Measurements from ENCODE around the gene WWP2. TPM values are rescaled to one million over a fixed set of nuclear protein-coding genes. Genes with fewer than 3 reads are reported as not detected.

Gene WWP2
- total RNA-seq, 2 experiments from 2014 or later: 41.9 to 43.0 TPM

DNA sequence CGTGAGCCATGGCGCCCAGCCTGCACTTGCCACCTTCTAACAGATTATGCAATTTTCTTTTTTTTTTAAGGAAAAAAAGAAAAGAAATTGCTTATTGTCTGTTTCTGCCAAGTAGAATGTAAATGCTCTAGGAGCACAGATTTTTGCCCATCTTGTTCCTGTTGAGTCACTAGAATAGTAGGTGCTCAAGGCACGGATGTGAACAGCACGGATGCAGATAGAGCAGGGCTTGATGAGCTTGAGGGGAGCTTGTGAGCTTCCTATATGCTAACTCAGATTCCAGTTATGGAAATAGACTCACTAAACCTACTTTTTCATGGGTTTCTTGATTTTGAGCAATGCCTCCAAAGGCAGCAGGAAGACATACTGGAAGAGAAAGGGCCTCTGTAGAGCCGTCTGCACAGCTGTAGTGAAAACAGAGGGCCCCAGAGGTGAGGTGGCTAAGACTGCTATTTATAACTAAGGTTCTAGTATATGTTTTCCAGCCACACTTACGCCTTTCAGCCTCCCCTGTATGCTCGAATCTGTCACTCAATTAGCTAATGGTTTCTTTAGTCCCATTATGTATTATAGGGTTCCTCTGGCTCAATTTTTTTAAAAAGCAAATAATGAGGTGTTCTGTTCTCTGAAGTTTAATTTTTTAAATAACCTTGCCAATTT lies 72.8 kb downstream of the WWP2 start:
- no peaks in the 10 kb centered on the region for H3K9me3 ChIP-seq (ENCODE audit: control insufficient read depth in 1 of 2, insufficient read depth in 1 of 2, low read length in 2 of 2)
- Mint-ChIP-seq H3K27me3 (no peaks in the 10 kb centered on the region), H3K36me3 (ENCODE audit: low read depth) (peaks cover 44% of the 10 kb centered on the region), H3K9me3 (no peaks in the 10 kb centered on the region), H3K4me1 (ENCODE audit: low read depth) (peaks cover 5% of the 10 kb centered on the region), H3K4me3 (no peak overlapping the region), H3K27ac (no peak overlapping the region)
- ChIA-PET CTCF (no interaction called here), POLR2A (no interaction called here)
- no peak for ATAC-seq (ENCODE audit: poor library complexity)
- no peak overlapping the region for H3K27ac ChIP-seq (ENCODE audit: low read depth in 1 of 2, low read length in 2 of 2)
- DNase-seq: no peak
- TF ChIP-seq, protein P1, sequence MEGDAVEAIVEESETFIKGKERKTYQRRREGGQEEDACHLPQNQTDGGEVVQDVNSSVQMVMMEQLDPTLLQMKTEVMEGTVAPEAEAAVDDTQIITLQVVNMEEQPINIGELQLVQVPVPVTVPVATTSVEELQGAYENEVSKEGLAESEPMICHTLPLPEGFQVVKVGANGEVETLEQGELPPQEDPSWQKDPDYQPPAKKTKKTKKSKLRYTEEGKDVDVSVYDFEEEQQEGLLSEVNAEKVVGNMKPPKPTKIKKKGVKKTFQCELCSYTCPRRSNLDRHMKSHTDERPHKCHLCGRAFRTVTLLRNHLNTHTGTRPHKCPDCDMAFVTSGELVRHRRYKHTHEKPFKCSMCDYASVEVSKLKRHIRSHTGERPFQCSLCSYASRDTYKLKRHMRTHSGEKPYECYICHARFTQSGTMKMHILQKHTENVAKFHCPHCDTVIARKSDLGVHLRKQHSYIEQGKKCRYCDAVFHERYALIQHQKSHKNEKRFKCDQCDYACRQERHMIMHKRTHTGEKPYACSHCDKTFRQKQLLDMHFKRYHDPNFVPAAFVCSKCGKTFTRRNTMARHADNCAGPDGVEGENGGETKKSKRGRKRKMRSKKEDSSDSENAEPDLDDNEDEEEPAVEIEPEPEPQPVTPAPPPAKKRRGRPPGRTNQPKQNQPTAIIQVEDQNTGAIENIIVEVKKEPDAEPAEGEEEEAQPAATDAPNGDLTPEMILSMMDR (IDR thresholded peaks at IDR 0.05): no peak
- no peaks in the 10 kb centered on the region for H3K27me3 ChIP-seq (ENCODE audit: control insufficient read depth in 1 of 2, insufficient read depth in 2 of 2, low read length in 2 of 2)
- intact Hi-C loops (cut with DNase I, micrococcal nuclease): no loop called here
- H3K4me3 ChIP-seq (ENCODE audit: low read length): no peak overlapping the region
- no peaks in the 10 kb centered on the region for H3K4me1 ChIP-seq (ENCODE audit: insufficient read depth, low read length)
- peaks cover 24% of the 10 kb centered on the region for H3K36me3 ChIP-seq (ENCODE audit: insufficient read depth, low read length)

GRCh38 chr16:69836257-69836656 lies 74.1 kb downstream of the WWP2 start:
- Histone ChIP-seq H3K9me3 (ENCODE audit: control insufficient read depth in 1 of 2, insufficient read depth in 1 of 2, low read length in 2 of 2) (no peaks in the 10 kb centered on the region), H3K27ac (ENCODE audit: low read depth in 1 of 2, low read length in 2 of 2) (no peak overlapping the region), H3K4me1 (ENCODE audit: insufficient read depth, low read length) (no peaks in the 10 kb centered on the region), H3K27me3 (ENCODE audit: control insufficient read depth in 1 of 2, insufficient read depth in 2 of 2, low read length in 2 of 2) (no peaks in the 10 kb centered on the region), H3K4me3 (ENCODE audit: low read length) (no peak overlapping the region), H3K36me3 (ENCODE audit: insufficient read depth, low read length) (peaks cover 29% of the 10 kb centered on the region)
- H3K4me1 Mint-ChIP-seq (ENCODE audit: low read depth): peaks cover 5% of the 10 kb centered on the region
- peaks cover 45% of the 10 kb centered on the region for H3K36me3 Mint-ChIP-seq (ENCODE audit: low read depth)
- ATAC-seq (ENCODE audit: poor library complexity): no peak
- no peak overlapping the region for H3K27ac Mint-ChIP-seq
- no peaks in the 10 kb centered on the region for H3K27me3 Mint-ChIP-seq
- ChIA-PET CTCF (no interaction called here), POLR2A (no interaction called here)
- H3K9me3 Mint-ChIP-seq: no peaks in the 10 kb centered on the region
- TF ChIP-seq, protein P1 (IDR thresholded peaks at IDR 0.05): no peak
- intact Hi-C loops (cut with DNase I, micrococcal nuclease): no loop called here
- H3K4me3 Mint-ChIP-seq: no peak overlapping the region
- DNase-seq: no peak

DNA sequence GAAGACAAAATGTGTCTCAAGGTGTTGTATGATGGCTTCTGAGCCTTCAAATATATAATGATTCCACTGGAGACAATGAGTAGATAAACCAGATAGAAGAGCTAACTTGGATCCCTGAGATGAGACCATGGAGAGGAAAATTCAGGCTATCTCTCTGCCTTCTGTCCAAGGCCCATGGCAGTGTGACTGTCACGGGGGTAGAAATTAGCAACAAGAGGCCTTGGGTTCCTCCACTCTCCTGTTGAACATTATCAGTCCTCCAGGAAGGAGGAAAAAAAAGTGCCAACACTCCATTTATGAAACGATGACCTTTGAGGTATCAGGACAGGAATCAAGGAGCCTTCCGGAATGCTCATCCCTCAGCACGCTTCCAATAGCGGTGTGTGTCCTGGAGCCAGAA lies 75.2 kb downstream of the WWP2 start:
- no peaks in the 10 kb centered on the region for H3K9me3 Mint-ChIP-seq
- ATAC-seq (ENCODE audit: poor library complexity) (no peak), DNase-seq (no peak)
- Histone ChIP-seq H3K27ac (ENCODE audit: low read depth in 1 of 2, low read length in 2 of 2) (no peak overlapping the region), H3K4me3 (ENCODE audit: low read length) (no peak overlapping the region), H3K4me1 (ENCODE audit: insufficient read depth, low read length) (no peaks in the 10 kb centered on the region), H3K9me3 (ENCODE audit: control insufficient read depth in 1 of 2, insufficient read depth in 1 of 2, low read length in 2 of 2) (no peaks in the 10 kb centered on the region), H3K36me3 (ENCODE audit: insufficient read depth, low read length) (peaks cover 39% of the 10 kb centered on the region), H3K27me3 (ENCODE audit: control insufficient read depth in 1 of 2, insufficient read depth in 2 of 2, low read length in 2 of 2) (no peaks in the 10 kb centered on the region)
- intact Hi-C loops (cut with DNase I, micrococcal nuclease): no loop called here
- ChIA-PET POLR2A (no interaction called here), CTCF (no interaction called here)
- H3K4me3 Mint-ChIP-seq: no peak overlapping the region
- peaks cover 53% of the 10 kb centered on the region for H3K36me3 Mint-ChIP-seq (ENCODE audit: low read depth)
- TF ChIP-seq, protein P1 (IDR thresholded peaks at IDR 0.05): no peak
- H3K27ac Mint-ChIP-seq: no peak overlapping the region
- H3K27me3 Mint-ChIP-seq: no peaks in the 10 kb centered on the region
- peaks cover 5% of the 10 kb centered on the region for H3K4me1 Mint-ChIP-seq (ENCODE audit: low read depth)
